Aorta (tissue), 5 donors: Measurements from ENCODE around the gene BCAN. TPM values are rescaled to one million over a fixed set of nuclear protein-coding genes. Genes with fewer than 3 reads are reported as not detected.

Source experiments
- ATAC-seq: fragments of 200-7000 bp; cut with Tn5 transposase; one replicate; pipeline ENCODE4 v1.9.1; 2022; ENCODE audit warnings: moderate library complexity; ENCODE audit not compliant: low FRiP score
- DNase-seq, 2 donors: peaks; one replicate each; pipeline ENCODE4 v3.0.0-alpha.2; 2020
- H3K27ac ChIP-seq, 2 donors: one replicate each; pipeline ENCODE4 v1.5.1; 2013; ENCODE audit warnings: low read length in 2 of 2, mild to moderate bottlenecking in 2 of 2, moderate library complexity in 2 of 2, control low read depth in 1 of 2, inconsistent platforms in 1 of 2, low read depth in 1 of 2
- H3K27me3 ChIP-seq, 2 donors: one replicate each; pipeline ENCODE4 v1.6.1; 2013; ENCODE audit warnings: control low read depth in 1 of 2, low read length in 1 of 2, mild to moderate bottlenecking in 1 of 2, moderate library complexity in 1 of 2; ENCODE audit not compliant: insufficient read depth in 2 of 2, control insufficient read depth in 1 of 2
- H3K36me3 ChIP-seq, 2 donors: one replicate each; pipeline ENCODE4 v1.6.1; 2013; ENCODE audit warnings: control low read depth in 1 of 2, low read length in 1 of 2, mild to moderate bottlenecking in 1 of 2; ENCODE audit not compliant: insufficient read depth in 2 of 2, control insufficient read depth in 1 of 2
- H3K4me1 ChIP-seq, 2 donors: one replicate each; pipeline ENCODE4 v1.6.1; 2013; ENCODE audit warnings: low read length in 2 of 2, control low read depth in 1 of 2, mild to moderate bottlenecking in 1 of 2, moderate library complexity in 1 of 2; ENCODE audit not compliant: insufficient read depth in 2 of 2, control insufficient read depth in 1 of 2
- H3K4me3 ChIP-seq, 2 donors: one replicate each; pipeline ENCODE4 v1.5.1; 2013; ENCODE audit warnings: low read length in 2 of 2, control low read depth in 1 of 2, mild to moderate bottlenecking in 1 of 2
- H3K9me3 ChIP-seq: one replicate; pipeline ENCODE4 v1.6.1; 2013; ENCODE audit warnings: mild to moderate bottlenecking, low read length; ENCODE audit not compliant: control insufficient read depth
- WGBS, 2 donors: extraction: QIAGEN DNeasy Blood & Tissue Kit; methylation state at CpG; one replicate each; pipeline ENCODE4 v1.1.7; 2013; 5-methylcytosine and 5-hydroxymethylcytosine counted together
- intact Hi-C, 2 donors: fragments of 100-400 bp; cut with DNase I; formaldehyde crosslinking; loops; one replicate each; pipeline versions ENCODE4 v1.14.2 to v1.15.0; 2022
- polyA plus RNA-seq, 2 donors: library from polyadenylated mRNA; stranded (reverse); fragments of 200-250 nt; gene quantifications; one replicate each; pipeline ENCODE4 v1.2.3, GENCODE V29; 2013
- total RNA-seq, 2 donors: library from RNA; stranded (reverse); fragmentation: NEBNext Ultra II Directional; extraction: Animal tissue kit (Norgen Biotek cat#: 25700); gene quantifications; one replicate each; pipeline ENCODE4 v1.2.1, GENCODE V29; 2021
- donor health status: healthy with polysubstance abuse.
- donor health status: Bipolar disorder and iron deficiency.
- donor health status: DM: no; HTN: no; CAD: no.
- donor health status: DM: no; HTN: no; CAD: no.
- donor health status: DM: yes; HTN: yes; CAD: no.

BCAN gene
- total and polyA plus RNA-seq, 4 donors, result 0.36 to 0.95 TPM; not detected in 2

DNA sequence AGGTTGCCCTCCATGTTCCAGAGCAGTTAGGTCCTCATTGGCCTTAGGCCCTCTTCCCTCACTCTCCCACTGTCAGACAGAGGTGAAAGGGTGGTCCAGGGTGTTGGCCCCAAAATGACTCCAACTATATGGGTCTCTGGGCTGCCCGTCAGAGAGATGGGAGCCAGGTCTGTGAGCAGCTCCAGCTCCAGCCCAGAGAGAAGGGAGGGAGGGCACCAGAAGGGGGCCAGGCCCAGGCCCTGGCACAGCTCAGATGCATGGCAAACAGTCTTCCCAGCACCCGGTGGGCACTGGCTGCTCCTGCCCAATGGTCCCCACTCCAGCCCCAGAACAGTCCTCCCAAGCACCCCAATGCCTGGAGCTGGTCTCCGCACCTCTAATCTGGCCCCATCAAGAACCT lies 2.2 kb downstream of the BCAN start:
- 79 to 94% methylated on average over 2 to 3 of the region's 3 CpGs for WGBS, 2 donors

DNA sequence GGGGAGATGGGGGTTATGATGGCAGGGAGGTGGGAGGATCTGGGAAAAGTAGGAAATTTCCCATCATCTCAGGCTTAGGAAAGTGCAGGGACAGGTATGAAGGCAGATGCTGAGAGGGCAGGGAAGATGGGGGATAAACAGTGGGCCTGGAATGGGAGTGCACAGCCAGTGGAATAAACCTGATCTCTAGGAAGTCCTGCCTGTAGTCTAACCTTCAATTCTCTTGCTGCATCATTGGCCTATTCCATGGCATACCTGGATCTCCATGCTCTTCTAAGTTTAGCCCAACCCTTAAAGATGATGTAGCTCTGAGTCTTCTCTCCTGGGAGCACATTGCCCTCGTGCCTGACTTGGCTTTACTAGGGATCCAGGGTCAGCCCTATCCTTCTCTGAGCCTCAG lies 2.7 kb downstream of the BCAN start:
- no peaks in the 10 kb centered on the region for H3K27me3 ChIP-seq
- no peak for DNase-seq
- H3K4me1 ChIP-seq, result no peaks in the 10 kb centered on the region
- H3K4me3 ChIP-seq, result no peak overlapping the region
- H3K9me3 ChIP-seq, result no peaks in the 10 kb centered on the region
- WGBS, 2 donors, result 20 to 26% methylated on average over 1 of the region's 1 CpG
- intact Hi-C loops, result no loop called here
- H3K36me3 ChIP-seq, result no peaks in the 10 kb centered on the region
- H3K27ac ChIP-seq, result no peak overlapping the region
- ATAC-seq, result no peak

More for the DNA sequence above, 2.2 kb downstream of the BCAN start:
- H3K36me3 ChIP-seq, result no peaks in the 10 kb centered on the region
- H3K4me3 ChIP-seq, result no peak overlapping the region
- ATAC-seq (no peak), DNase-seq (no peak)
- intact Hi-C loops, result no loop called here
- H3K9me3 ChIP-seq, result no peaks in the 10 kb centered on the region
- H3K27me3 ChIP-seq, result no peaks in the 10 kb centered on the region
- no peaks in the 10 kb centered on the region for H3K4me1 ChIP-seq
- H3K27ac ChIP-seq, result no peak overlapping the region

DNA sequence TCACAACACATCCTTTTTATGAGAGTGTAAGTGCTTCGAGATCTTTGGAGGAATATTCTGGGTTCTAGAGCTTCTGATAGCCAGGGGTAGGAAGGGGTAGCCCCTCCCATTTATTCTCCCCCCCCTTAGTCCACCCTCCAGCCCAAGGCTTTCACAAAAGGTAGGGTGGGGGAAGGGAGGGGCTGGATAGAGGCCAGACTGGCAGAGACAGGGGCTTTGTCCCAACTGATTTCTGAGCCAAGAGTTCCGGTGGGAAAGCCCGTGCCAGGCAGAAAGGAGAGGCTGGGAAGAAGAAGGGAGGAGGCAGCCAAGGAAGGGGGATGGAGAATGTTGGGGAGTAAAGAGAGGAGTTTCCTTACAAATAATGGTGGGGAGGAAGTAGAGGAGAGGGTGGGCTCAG lies 3.1 kb downstream of the BCAN start:
- Histone ChIP-seq H3K27me3 (no peaks in the 10 kb centered on the region), H3K9me3 (no peaks in the 10 kb centered on the region), H3K4me3 (no peak overlapping the region), H3K27ac (no peak overlapping the region), H3K4me1 (no peaks in the 10 kb centered on the region), H3K36me3 (no peaks in the 10 kb centered on the region)
- no peak for DNase-seq
- intact Hi-C loops, result no loop called here
- WGBS, 2 donors, result 12 to 22% methylated on average over 3 of the region's 3 CpGs
- no peak for ATAC-seq

DNA sequence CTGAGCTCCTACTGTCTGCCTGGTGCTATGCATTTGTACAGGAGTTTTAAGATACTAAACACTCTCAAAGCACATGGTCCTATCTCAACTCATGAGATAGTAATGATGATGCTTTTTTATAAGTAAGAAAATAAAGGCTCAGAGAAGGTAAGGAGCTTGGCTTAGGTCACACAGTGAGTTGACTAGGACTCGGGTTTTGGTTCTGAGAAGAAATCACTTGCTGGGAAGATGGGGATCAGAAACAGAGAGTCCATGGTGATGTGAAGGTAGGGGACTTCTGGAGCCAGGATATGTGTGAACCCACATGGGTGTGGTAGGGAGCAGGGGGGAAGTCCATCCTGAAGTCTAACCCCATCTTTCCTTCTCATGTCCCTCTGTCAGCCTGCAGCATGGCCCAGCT lies 3.7 kb downstream of the BCAN start:
- Histone ChIP-seq H3K9me3 (no peaks in the 10 kb centered on the region), H3K4me3 (no peak overlapping the region), H3K36me3 (no peaks in the 10 kb centered on the region), H3K27ac (no peak overlapping the region), H3K4me1 (no peaks in the 10 kb centered on the region), H3K27me3 (no peaks in the 10 kb centered on the region)
- DNase-seq (no peak), ATAC-seq (no peak)
- 86 to 95% methylated on average over 1 of the region's 1 CpG for WGBS, 2 donors
- intact Hi-C loops, result no loop called here

DNA sequence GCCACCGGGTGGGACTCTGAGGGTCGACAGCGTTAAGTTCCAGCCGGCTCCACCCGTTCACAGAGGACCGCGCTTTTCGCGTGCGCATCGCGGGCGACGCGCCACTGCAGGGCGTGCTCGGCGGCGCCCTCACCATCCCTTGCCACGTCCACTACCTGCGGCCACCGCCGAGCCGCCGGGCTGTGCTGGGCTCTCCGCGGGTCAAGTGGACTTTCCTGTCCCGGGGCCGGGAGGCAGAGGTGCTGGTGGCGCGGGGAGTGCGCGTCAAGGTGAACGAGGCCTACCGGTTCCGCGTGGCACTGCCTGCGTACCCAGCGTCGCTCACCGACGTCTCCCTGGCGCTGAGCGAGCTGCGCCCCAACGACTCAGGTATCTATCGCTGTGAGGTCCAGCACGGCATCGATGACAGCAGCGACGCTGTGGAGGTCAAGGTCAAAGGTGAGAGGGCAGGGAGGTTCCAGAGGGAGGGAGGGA lies 4.9 kb downstream of the BCAN start:
- WGBS, 2 donors, result 4 to 7% methylated on average over 41 to 51 of the region's 51 CpGs
- H3K27ac ChIP-seq, result no peak overlapping the region
- no peaks in the 10 kb centered on the region for H3K4me1 ChIP-seq
- H3K9me3 ChIP-seq, result no peaks in the 10 kb centered on the region
- H3K27me3 ChIP-seq, result no peaks in the 10 kb centered on the region
- no peak for ATAC-seq
- DNase-seq, result no peak
- intact Hi-C loops, result no loop called here
- no peaks in the 10 kb centered on the region for H3K36me3 ChIP-seq
- H3K4me3 ChIP-seq, result no peak overlapping the region

DNA sequence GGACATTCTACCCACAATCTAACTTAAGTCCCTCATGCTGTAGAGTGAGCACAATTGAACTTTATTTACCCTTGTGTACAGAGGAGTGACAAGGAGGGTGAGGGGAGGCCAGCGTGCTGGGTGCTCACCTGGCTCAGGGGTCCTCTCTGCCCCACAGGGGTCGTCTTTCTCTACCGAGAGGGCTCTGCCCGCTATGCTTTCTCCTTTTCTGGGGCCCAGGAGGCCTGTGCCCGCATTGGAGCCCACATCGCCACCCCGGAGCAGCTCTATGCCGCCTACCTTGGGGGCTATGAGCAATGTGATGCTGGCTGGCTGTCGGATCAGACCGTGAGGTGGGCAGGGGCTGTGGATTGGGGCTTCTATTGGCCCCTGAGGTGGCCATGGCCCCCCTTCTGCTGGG lies 5.4 kb downstream of the BCAN start:
- DNase-seq (no peak), ATAC-seq (no peak)
- intact Hi-C loops, result no loop called here
- no peaks in the 10 kb centered on the region for H3K27me3 ChIP-seq
- no peaks in the 10 kb centered on the region for H3K36me3 ChIP-seq
- no peak overlapping the region for H3K4me3 ChIP-seq
- H3K9me3 ChIP-seq, result no peaks in the 10 kb centered on the region
- no peak overlapping the region for H3K27ac ChIP-seq
- 69 to 73% methylated on average over 10 of the region's 10 CpGs for WGBS, 2 donors
- H3K4me1 ChIP-seq, result no peaks in the 10 kb centered on the region

DNA sequence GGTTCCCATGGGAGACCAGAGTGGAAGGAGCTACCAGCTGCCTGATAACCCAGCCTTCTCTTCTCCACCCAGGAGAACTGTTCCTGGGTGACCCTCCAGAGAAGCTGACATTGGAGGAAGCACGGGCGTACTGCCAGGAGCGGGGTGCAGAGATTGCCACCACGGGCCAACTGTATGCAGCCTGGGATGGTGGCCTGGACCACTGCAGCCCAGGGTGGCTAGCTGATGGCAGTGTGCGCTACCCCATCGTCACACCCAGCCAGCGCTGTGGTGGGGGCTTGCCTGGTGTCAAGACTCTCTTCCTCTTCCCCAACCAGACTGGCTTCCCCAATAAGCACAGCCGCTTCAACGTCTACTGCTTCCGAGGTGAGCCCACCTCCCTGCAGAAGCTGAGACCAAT lies 6.6 kb downstream of the BCAN start:
- 83% methylated on average over 10 of the region's 10 CpGs for WGBS, 2 donors
- intact Hi-C loops, result loop anchor here in 1 of 2 donors (2.0 kb wide), 1 partner anchor 18 kb away; no protein-coding TSS in a partner anchor
- no peaks in the 10 kb centered on the region for H3K36me3 ChIP-seq
- DNase-seq, result no peak
- no peak overlapping the region for H3K4me3 ChIP-seq
- H3K9me3 ChIP-seq, result no peaks in the 10 kb centered on the region
- H3K4me1 ChIP-seq, result no peaks in the 10 kb centered on the region
- no peak overlapping the region for H3K27ac ChIP-seq
- H3K27me3 ChIP-seq, result no peaks in the 10 kb centered on the region
- no peak for ATAC-seq

DNA sequence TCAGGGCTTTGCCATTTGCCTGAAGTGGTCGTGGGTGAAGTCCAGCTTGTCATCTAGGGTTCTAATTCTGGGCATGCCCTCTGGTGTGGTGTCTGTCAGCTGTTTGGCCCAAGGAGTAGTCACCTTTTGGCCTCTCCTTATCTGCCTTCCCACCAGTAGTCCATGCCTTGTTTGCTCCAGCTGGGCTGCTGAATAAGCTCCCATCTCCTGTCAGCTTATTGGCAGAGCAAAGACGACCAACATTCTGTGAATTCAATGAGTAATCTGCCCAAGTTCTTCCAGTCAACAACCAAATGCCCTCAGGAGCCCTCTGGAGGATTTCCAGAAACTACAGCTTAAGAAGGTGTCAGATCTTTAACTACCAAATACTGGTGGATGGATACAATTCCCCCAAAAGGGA lies 7.0 kb downstream of the BCAN start:
- no peaks in the 10 kb centered on the region for H3K4me1 ChIP-seq
- no peak for ATAC-seq
- 16 to 19% methylated on average over 2 of the region's 2 CpGs for WGBS, 2 donors
- no peak overlapping the region for H3K4me3 ChIP-seq
- no peaks in the 10 kb centered on the region for H3K27me3 ChIP-seq
- no peaks in the 10 kb centered on the region for H3K9me3 ChIP-seq
- H3K36me3 ChIP-seq, result no peaks in the 10 kb centered on the region
- H3K27ac ChIP-seq, result no peak overlapping the region
- intact Hi-C loops, result loop anchor here in 1 of 2 donors (2.0 kb wide), 1 partner anchor 18 kb away; no protein-coding TSS in a partner anchor
- DNase-seq, result no peak

DNA sequence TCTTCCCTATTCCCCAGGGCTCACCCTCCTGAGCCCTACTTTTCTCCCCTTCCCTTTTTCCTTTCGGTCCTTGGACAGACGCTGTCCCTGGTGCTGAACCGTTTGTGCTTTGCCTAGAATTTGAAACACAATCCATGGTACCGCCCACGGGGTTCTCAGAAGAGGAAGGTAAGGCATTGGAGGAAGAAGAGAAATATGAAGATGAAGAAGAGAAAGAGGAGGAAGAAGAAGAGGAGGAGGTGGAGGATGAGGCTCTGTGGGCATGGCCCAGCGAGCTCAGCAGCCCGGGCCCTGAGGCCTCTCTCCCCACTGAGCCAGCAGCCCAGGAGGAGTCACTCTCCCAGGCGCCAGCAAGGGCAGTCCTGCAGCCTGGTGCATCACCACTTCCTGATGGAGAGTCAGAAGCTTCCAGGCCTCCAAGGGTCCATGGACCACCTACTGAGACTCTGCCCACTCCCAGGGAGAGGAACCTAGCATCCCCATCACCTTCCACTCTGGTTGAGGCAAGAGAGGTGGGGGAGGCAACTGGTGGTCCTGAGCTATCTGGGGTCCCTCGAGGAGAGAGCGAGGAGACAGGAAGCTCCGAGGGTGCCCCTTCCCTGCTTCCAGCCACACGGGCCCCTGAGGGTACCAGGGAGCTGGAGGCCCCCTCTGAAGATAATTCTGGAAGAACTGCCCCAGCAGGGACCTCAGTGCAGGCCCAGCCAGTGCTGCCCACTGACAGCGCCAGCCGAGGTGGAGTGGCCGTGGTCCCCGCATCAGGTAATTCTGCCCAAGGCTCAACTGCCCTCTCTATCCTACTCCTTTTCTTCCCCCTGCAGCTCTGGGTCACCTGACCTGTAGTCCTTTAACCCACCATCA lies 10.4 kb downstream of the BCAN start:
- ATAC-seq (no peak), DNase-seq (no peak)
- Histone ChIP-seq H3K36me3 (no peaks in the 10 kb centered on the region), H3K27me3 (no peaks in the 10 kb centered on the region), H3K4me3 (no peak overlapping the region), H3K27ac (no peak overlapping the region), H3K4me1 (no peaks in the 10 kb centered on the region), H3K9me3 (no peaks in the 10 kb centered on the region)
- intact Hi-C loops, result no loop called here
- 42 to 47% methylated on average over 16 of the region's 16 CpGs for WGBS, 2 donors
